ENCODE data around the gene CNTROB.

- TF ChIP-seq CTCF (conservative IDR thresholded peaks at IDR 0.05) = no peak
- no peak for TF ChIP-seq EZH2 (IDR thresholded peaks at IDR 0.05; ENCODE audit: low read depth)
Observed at GRCh38 chr17:7940743-7941142, 8.7 kb downstream of the CNTROB start.
